ENCODE results near the gene VDR. TPM values are rescaled to one million over a fixed set of nuclear protein-coding genes. Genes with fewer than 3 reads are reported as not detected.

VDR gene
- total and polyA plus RNA-seq, 8 donors: 1.1 to 32.1 (median 2.2) TPM

- no peaks in the 10 kb centered on the region for H3K36me3 ChIP-seq
- TF ChIP-seq CTCF (IDR thresholded peaks at IDR 0.05): no peak
- H3K27me3 ChIP-seq: no peaks in the 10 kb centered on the region
- peak overlapping the region; percentile 58 to 78 for H3K27ac ChIP-seq
- DNase-seq (no peak), ATAC-seq (peak; percentile 0)
- peaks cover 20 to 91% of the 10 kb centered on the region in 2 donors for H3K4me1 ChIP-seq
- no peak overlapping the region for H3K4me3 ChIP-seq
- intact Hi-C loops (cut with DNase I): no loop called here
- H3K9me3 ChIP-seq: no peaks in the 10 kb centered on the region
Observed at GRCh38 chr12:47828008-47828975, 76.5 kb downstream of the VDR start.

GRCh38 chr12:47825173-47825639, 79.6 kb downstream of the VDR start:
- peak overlapping the region; percentile 81 to 92 for H3K27ac ChIP-seq
- DNase-seq (peak in 3 of 4 donors; percentile 70 to 77 (median 72)), ATAC-seq (peak; percentile 56)
- intact Hi-C loops (cut with DNase I): no loop called here
- H3K27me3 ChIP-seq: no peaks in the 10 kb centered on the region
- H3K4me1 ChIP-seq: peaks cover 42 to 98% of the 10 kb centered on the region in 2 donors
- no peak overlapping the region for H3K4me3 ChIP-seq
- H3K36me3 ChIP-seq: no peaks in the 10 kb centered on the region
- no peak for TF ChIP-seq CTCF (IDR thresholded peaks at IDR 0.05)
- no peaks in the 10 kb centered on the region for H3K9me3 ChIP-seq

- intact Hi-C loops (cut with DNase I): no loop called here
- Histone ChIP-seq H3K9me3 (no peaks in the 10 kb centered on the region), H3K4me3 (no peak overlapping the region), H3K4me1 (peaks cover 42 to 93% of the 10 kb centered on the region in 2 donors), H3K27me3 (no peaks in the 10 kb centered on the region), H3K36me3 (no peaks in the 10 kb centered on the region), H3K27ac (peak overlapping the region; percentile 81 to 92)
- ATAC-seq (no peak), DNase-seq (no peak)
- TF ChIP-seq CTCF (IDR thresholded peaks at IDR 0.05): no peak
Observed at GRCh38 chr12:47824635-47825034, 80.2 kb downstream of the VDR start.

- intact Hi-C loops (cut with DNase I): no loop called here
- H3K27ac ChIP-seq: peak overlapping the region; percentile 81 to 92
Observed at GRCh38 chr12:47824198-47824597, 80.6 kb downstream of the VDR start.

More at GRCh38 chr12:47824198-47824597, 80.6 kb downstream of the VDR start:
- DNase-seq (no peak), ATAC-seq (no peak)
- Histone ChIP-seq H3K4me3 (no peak overlapping the region), H3K4me1 (peaks cover 41 to 88% of the 10 kb centered on the region in 2 donors), H3K9me3 (no peaks in the 10 kb centered on the region), H3K36me3 (no peaks in the 10 kb centered on the region), H3K27me3 (no peaks in the 10 kb centered on the region)
- TF ChIP-seq CTCF (IDR thresholded peaks at IDR 0.05): no peak

Measured in left lung (tissue), 10 donors.